DOHH2 (cell line): ENCODE measurements around the gene FAM193A.
"Not testable (repeated sequence)": the region's sequence is repeated elsewhere in the genome, so short reads cannot be mapped to it uniquely, and the experiment has no call there.

Experiments
- H3F3A ChIP-seq: fragments of 200-600 bp; sonication (generic), shearing (Covaris generic); 2 replicates; pipeline ENCODE4 v1.6.0; 2016; ENCODE audit warnings: antibody characterized with exemption, mild to moderate bottlenecking; ENCODE audit not compliant: control insufficient read depth, insufficient read depth
- H3K27ac ChIP-seq: fragments of 200-600 bp; sonication (generic); 2 replicates; pipeline ENCODE4 v1.5.1; 2014; ENCODE audit warnings: low read depth, mild to moderate bottlenecking, low read length, moderate library complexity
- H3K27me3 ChIP-seq: fragments of 200-600 bp; sonication (generic); 2 replicates; pipeline ENCODE4 v1.6.1; 2014; ENCODE audit warnings: mild to moderate bottlenecking, low read length, mixed read lengths; ENCODE audit not compliant: control insufficient read depth
- H3K36me3 ChIP-seq: fragments of 200-600 bp; sonication (generic); 2 replicates; pipeline ENCODE4 v1.6.1; 2014; ENCODE audit warnings: mild to moderate bottlenecking, low read length, moderate library complexity, mixed read lengths; ENCODE audit not compliant: control insufficient read depth
- H3K4me1 ChIP-seq: fragments of 200-600 bp; sonication (generic); 2 replicates; pipeline ENCODE4 v1.6.1; 2014; ENCODE audit warnings: mild to moderate bottlenecking, low read length, mixed read lengths; ENCODE audit not compliant: control insufficient read depth
- H3K4me2 ChIP-seq: fragments of 200-600 bp; sonication (generic); 2 replicates; pipeline ENCODE4 v1.6.0; 2014; ENCODE audit warnings: mild to moderate bottlenecking, low read length, moderate library complexity
- H3K4me3 ChIP-seq: fragments of 200-600 bp; sonication (generic); 2 replicates; pipeline ENCODE4 v1.5.1; 2014; ENCODE audit warnings: mild to moderate bottlenecking, low read length, mixed read lengths
- H3K79me2 ChIP-seq: fragments of 200-600 bp; sonication (generic); 2 replicates; pipeline ENCODE4 v1.6.1; 2014; ENCODE audit warnings: mild to moderate bottlenecking, low read length, mixed read lengths; ENCODE audit not compliant: control insufficient read depth
- H3K9me2 ChIP-seq: fragments of 200-600 bp; sonication (generic); replicated peaks from 2 replicates; pipeline ENCODE4 v1.6.1; 2014; ENCODE audit warnings: mild to moderate bottlenecking, low read length, mixed read lengths; ENCODE audit not compliant: control insufficient read depth
- H3K9me3 ChIP-seq: fragments of 200-600 bp; sonication (generic); 2 replicates; pipeline ENCODE4 v1.6.1; 2014; ENCODE audit warnings: antibody characterized with exemption, low read length, mixed read lengths; ENCODE audit not compliant: control insufficient read depth, insufficient read depth
- H4K20me1 ChIP-seq: fragments of 200-600 bp; sonication (generic); 2 replicates; pipeline ENCODE4 v1.6.0; 2014; ENCODE audit warnings: low read depth, mild to moderate bottlenecking, antibody characterized with exemption, low read length, moderate library complexity; ENCODE audit not compliant: control insufficient read depth, insufficient read depth
- CTCF ChIP-seq: fragments of 200-600 bp; sonication (generic); IDR thresholded peaks from one replicate; pipeline ENCODE4 v1.5.1; 2014; ENCODE audit warnings: antibody characterized with exemption, mild to moderate bottlenecking, low read depth, low read length; ENCODE audit not compliant: poor library complexity, severe bottlenecking
- EZH2phosphoT487 ChIP-seq: fragments of 200-600 bp; sonication (generic); IDR thresholded peaks from 2 replicates; pipeline ENCODE4 v1.6.1; 2017; ENCODE audit warnings: borderline replicate concordance, mild to moderate bottlenecking, antibody characterized with exemption, low read length, moderate library complexity, mixed read lengths

FAM193A gene

GRCh38 chr4:2534904-2535375, 1.5 kb upstream of the FAM193A start:
- Histone ChIP-seq H3K4me2 (peak overlapping the region; percentile 95), H3K27ac (no peak overlapping the region), H3F3A (no peaks in the 10 kb centered on the region), H3K4me1 (peaks cover 15% of the 10 kb centered on the region), H3K9me3 (no peaks in the 10 kb centered on the region), H4K20me1 (peaks cover 13% of the 10 kb centered on the region), H3K27me3 (no peaks in the 10 kb centered on the region), H3K9me2 (no peaks in the 10 kb centered on the region), H3K36me3 (peaks cover 9% of the 10 kb centered on the region), H3K79me2 (peaks cover 30% of the 10 kb centered on the region), H3K4me3 (peak overlapping the region; percentile 88)
- TF ChIP-seq CTCF: no peak
- no peak for TF ChIP-seq EZH2phosphoT487

- TF ChIP-seq CTCF (peak; percentile 28), EZH2phosphoT487 (no peak)
- no peaks in the 10 kb centered on the region for H3K9me3 ChIP-seq
- H3K9me2 ChIP-seq: no peaks in the 10 kb centered on the region
- H3K36me3 ChIP-seq: peaks cover 9% of the 10 kb centered on the region
- H3K4me2 ChIP-seq: peak overlapping the region; percentile 95
- peak overlapping the region; percentile 88 for H3K4me3 ChIP-seq
- peak overlapping the region; percentile 40 for H3K27ac ChIP-seq
- H3K79me2 ChIP-seq: peaks cover 37% of the 10 kb centered on the region
- no peaks in the 10 kb centered on the region for H3K27me3 ChIP-seq
- H3K4me1 ChIP-seq: peaks cover 15% of the 10 kb centered on the region
- peaks cover 13% of the 10 kb centered on the region for H4K20me1 ChIP-seq
- H3F3A ChIP-seq: no peaks in the 10 kb centered on the region
Observed at GRCh38 chr4:2535376-2536192, 863 bp upstream of the FAM193A start.

GRCh38 chr4:2537011-2537830, 774 bp downstream of the FAM193A start:
- Histone ChIP-seq H3K4me3 (peak overlapping the region; percentile 83), H3K4me2 (peak overlapping the region; percentile 74), H3K27me3 (no peaks in the 10 kb centered on the region), H3K79me2 (peaks cover 53% of the 10 kb centered on the region), H3K9me3 (no peaks in the 10 kb centered on the region), H3K36me3 (peaks cover 9% of the 10 kb centered on the region), H3F3A (no peaks in the 10 kb centered on the region), H3K27ac (peak overlapping the region; percentile 16), H4K20me1 (peaks cover 13% of the 10 kb centered on the region), H3K4me1 (peaks cover 15% of the 10 kb centered on the region), H3K9me2 (no peaks in the 10 kb centered on the region)
- TF ChIP-seq CTCF (no peak), EZH2phosphoT487 (no peak)

- H3K27ac ChIP-seq, H3K9me3 ChIP-seq, H3F3A ChIP-seq, H3K4me2 ChIP-seq, H3K9me2 ChIP-seq, H3K4me3 ChIP-seq, H3K27me3 ChIP-seq, H3K4me1 ChIP-seq: not testable (repeated sequence)
- peaks cover 18% of the 10 kb centered on the region for H4K20me1 ChIP-seq
- peaks cover 100% of the 10 kb centered on the region for H3K79me2 ChIP-seq
- H3K36me3 ChIP-seq: peaks cover 16% of the 10 kb centered on the region
Observed at GRCh38 chr4:2543580-2544191, 7.2 kb downstream of the FAM193A start.
